Uterus (tissue), 2 donors: ENCODE results near the gene FAM83F.

Experiments
- CTCF ChIP-seq, 4 experiments: fragments of 200-600 bp in 2 of 4; fragments of 450-650 bp in 2 of 4; sonication (generic) in 2 of 4; IDR thresholded peaks; one replicate each; pipeline ENCODE4 v1.5.1; 2016 to 2019; ENCODE audit warnings: antibody characterized with exemption in 4 of 4, mild to moderate bottlenecking in 2 of 4, moderate library complexity in 1 of 4
- POLR2A ChIP-seq, 2 donors: fragments of 450-650 bp; IDR thresholded peaks; one replicate each; pipeline ENCODE4 v1.6.1; 2016; ENCODE audit warnings: antibody characterized with exemption in 2 of 2, mild to moderate bottlenecking in 1 of 2, moderate library complexity in 1 of 2

- TF ChIP-seq CTCF (IDR thresholded peaks at IDR 0.05) (peak; percentile 42 to 66 (median 58)), POLR2A (IDR thresholded peaks at IDR 0.05) (no peak)
Measured at GRCh38 chr22:40036591-40037225, 42.0 kb downstream of the FAM83F start.
